ENCODE measurements around the gene FAM171A2.

FAM171A2 gene

GRCh38 chr17:44318077-44318892 is 45.4 kb downstream of the FAM171A2 start:
- no peak for FAIRE-seq

DNA sequence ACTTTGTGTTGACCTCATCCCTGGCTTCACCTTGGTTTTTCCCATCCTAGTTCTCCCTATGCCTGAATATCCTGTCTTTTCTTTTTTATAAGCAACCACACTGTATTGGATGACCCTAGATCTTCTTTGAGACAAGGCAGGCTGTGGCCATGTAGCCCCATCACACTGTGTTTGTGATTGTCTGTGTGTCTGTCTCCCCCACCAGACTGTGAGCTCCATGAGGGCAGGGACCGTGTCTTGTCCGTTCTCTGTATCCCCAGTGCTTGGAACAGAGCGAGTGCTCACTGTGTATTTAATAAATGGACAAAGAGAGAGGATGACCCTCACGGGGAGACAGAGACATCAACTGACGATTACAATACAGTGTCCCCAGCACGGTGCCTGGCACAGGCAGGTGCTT is 46.1 kb downstream of the FAM171A2 start:
- FAIRE-seq = no peak

DNA sequence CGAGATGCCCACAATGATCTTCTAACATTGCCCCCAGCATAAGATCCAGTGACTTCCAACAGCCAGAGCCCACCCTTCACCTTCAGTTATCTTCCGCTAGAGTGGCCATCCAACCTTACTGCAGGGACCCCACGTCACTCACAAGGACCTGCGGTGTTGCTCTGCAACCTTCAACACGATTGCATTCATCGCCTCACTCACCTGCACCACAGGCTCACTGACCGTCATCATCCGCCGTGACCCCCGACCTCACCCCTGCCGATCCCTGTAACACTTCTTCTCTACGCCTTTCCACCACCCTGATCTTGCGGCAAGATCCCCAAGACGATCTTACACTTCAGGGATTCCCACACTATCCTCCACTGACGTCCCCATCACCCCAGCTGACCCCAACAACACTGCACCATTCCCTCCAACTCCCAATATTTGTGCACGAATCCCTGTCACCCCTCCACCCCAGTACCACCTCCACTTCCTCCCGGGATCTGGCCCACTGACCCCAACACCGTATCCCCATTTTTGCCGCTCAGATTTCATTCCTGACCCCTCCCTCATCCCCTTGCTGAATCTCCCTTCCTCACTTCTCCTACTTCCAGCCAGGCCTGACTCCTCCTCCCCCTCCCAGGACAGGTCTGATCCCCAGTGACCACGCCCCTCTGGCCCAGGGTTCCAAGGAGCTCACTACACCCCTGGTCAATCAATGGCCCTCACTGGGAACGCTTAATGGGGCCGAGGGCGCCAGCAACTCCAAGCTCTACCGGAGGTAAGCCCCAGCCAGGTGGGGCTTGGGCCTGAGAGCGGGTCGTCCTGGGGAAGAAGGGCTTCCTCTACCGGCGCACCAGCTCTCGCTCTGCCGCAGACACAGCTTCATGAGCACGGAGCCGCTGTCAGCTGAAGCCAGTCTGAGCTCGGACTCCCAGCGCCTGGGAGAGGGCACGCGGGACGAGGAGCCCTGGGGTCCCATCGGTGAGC is 47.6 kb downstream of the FAM171A2 start:
- FAIRE-seq = no peak

DNA sequence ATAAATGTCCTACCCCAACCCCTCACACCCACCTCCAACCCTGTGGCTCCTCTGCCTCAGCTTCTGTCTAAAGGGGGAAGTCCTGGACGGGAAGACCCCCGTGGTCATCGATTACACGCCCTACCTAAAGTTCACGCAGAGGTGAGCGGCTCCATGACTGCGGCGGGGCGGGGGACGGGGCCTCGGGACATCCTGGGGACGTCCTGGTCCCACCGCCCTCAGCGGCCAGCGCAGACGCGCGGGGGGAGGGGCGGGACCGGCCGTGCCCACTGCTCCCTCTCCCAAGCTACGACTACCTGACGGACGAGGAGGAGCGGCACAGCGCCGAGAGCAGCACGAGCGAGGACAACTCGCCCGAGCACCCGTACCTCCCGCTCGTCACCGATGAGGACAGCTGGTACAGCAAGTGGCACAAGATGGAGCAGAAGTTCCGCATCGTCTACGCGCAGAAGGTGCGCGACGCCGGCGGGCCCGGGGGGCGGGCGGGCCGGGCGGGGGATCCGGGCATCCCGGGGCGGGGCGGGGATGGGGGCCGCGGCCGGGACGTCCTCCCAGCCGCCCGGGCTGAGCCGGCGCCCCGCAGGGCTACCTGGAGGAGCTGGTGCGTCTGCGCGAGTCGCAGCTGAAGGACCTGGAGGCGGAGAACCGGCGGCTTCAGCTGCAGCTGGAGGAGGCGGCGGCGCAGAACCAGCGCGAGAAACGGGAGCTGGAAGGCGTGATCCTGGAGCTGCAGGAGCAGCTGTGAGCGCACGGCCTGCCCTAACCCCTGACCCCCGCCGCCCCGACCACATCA is 48.6 kb downstream of the FAM171A2 start:
- no peak for FAIRE-seq

GRCh38 chr17:44314524-44314868 is 49.2 kb downstream of the FAM171A2 start:
- FAIRE-seq = no peak

DNA sequence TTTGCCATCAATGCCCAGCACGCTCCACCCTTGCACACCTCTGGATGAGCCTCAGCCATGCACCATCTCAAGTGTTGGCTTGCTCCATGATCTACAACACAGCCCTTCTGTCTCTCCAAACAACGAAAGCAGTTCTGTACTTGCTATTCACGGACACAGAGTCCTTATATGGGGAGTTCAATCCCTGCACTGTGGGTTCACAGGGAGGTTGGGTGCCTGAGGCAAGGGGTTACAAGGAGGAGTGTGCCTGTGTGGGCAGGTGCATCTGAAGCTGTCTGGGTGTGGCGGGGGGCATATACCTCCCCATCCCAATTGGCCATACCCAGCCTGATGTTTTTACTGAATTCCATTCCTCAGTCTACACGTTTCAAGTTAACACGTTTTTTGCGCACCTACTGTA is 49.6 kb downstream of the FAM171A2 start:
- FAIRE-seq = no peak

DNA sequence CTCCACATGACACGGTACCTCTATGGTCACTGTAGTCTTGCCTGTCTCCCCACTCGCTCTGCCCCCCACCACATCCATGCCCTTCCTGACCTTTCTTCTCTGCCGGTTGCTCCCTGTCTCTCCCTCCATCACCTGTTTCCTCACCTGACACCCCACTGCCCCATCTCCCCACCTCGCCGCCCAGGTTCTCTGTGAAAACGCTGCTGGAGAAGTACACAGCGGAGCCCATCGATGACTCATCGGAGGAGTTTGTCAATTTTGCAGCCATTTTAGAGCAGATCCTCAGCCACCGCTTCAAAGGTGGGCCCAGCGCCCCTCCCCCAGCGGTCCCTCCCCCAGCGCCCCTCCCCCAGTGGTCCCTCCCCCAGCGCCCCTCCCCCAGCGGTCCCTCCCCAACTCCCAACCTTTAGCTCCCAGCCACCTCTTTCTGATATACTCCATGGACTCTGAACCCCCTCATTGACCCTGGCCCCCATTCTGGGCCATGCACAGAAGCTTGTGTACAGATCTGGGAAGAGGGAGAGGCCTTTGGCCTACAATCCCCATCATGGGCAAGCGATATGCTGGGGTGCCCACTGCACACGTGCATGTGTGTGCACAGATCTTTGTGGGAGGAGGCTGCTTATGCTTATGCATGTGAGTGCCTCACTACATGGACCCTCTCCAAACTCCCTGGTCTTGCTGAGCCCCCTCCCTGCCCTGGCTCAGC is 51.1 kb downstream of the FAM171A2 start:
- no peak for FAIRE-seq

- FAIRE-seq = no peak
Measured at GRCh38 chr17:44311562-44312181, 52.0 kb downstream of the FAM171A2 start.

- FAIRE-seq = no peak
Measured at GRCh38 chr17:44310609-44311376, 52.9 kb downstream of the FAM171A2 start.

DNA sequence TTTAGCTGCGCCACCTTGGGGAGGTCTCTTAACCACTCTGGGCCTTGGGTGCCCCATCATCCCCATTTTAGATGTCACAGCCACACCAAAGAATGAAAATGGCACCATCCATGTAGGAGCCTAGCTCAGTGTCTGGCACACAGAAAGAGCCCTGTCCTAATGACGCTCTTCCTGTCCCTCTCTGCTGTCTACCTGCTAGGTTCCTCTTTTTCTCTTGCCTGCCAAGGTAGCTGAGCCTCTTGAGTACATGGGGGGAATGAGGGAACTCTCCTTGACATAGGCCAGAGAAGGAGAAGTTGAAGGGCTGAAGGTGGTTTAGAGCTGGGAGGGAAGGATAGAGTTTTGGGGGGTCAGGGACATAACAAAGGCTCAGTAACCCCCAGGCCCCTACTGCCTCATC is 53.5 kb downstream of the FAM171A2 start:
- no peak for FAIRE-seq

DNA sequence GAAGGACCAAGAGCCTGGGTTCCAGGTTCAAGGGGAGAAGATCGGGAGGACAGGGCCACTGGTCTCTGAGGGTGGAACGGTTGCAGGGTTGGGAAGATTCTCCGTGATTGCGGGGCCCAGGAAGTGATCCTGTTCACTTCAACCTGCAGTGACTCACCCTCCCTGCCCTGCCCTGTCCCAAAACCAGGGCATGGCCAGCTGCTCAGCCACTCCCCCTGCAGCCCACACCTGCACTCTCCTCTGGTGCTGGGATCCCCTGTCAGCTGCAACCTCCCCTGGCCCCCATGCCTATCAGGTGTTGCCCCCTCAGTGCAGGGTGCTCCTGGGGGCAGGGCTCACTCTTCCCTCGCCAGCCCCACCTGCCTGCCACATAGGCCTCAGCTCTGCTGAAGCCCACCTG is 54.2 kb downstream of the FAM171A2 start:
- FAIRE-seq = no peak

- no peak for FAIRE-seq
Measured at GRCh38 chr17:44308865-44309264, 54.8 kb downstream of the FAM171A2 start.

- no peak for FAIRE-seq
Measured at GRCh38 chr17:44308320-44308818, 55.3 kb downstream of the FAM171A2 start, which contains the start of gene RUNDC3A. TSS of gene RUNDC3A (plus strand) at chr17:44308601. CDS start at chr17:44308833, 232 bp downstream.

- FAIRE-seq = no peak
Measured at GRCh38 chr17:44307387-44308186, 56.1 kb downstream of the FAM171A2 start.

- FAIRE-seq = no peak
Measured at GRCh38 chr17:44304651-44305050, 59.0 kb downstream of the FAM171A2 start.

All from islet of Langerhans (tissue), 1 donor.